GM18519 (cell line): ENCODE data around the gene F2RL3.
"Not testable (repeated sequence)": the region's sequence is repeated elsewhere in the genome, so short reads cannot be mapped to it uniquely, and the experiment has no call there.

Experiments used
- ATAC-seq: cut with Tn5 transposase; IDR thresholded peaks from one replicate; pipeline ENCODE4 v1.9.1; 2021; ENCODE audit warnings: mild to moderate bottlenecking, moderate library complexity; ENCODE audit not compliant: unreplicated experiment, low FRiP score

The F2RL3 gene

DNA sequence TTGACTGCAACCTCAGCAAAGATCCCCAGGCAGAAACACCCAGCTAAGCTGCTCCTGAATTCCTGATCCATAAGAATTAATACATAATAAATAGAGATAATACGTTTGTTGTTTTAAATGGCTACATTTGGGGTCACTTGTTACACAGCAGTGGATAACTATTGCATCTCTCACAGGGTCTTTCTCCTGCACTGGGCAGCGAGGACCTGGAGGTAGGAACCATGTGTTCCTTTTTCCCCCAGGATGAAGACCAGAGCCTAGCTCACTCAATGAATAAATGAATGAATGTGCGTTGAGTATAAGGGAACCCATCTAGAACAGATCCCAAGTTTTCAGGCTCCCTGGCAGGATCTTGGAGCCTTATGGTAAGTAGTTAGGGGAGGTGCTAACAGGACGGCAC lies 30.7 kb downstream of the F2RL3 start:
- no peak for ATAC-seq

DNA sequence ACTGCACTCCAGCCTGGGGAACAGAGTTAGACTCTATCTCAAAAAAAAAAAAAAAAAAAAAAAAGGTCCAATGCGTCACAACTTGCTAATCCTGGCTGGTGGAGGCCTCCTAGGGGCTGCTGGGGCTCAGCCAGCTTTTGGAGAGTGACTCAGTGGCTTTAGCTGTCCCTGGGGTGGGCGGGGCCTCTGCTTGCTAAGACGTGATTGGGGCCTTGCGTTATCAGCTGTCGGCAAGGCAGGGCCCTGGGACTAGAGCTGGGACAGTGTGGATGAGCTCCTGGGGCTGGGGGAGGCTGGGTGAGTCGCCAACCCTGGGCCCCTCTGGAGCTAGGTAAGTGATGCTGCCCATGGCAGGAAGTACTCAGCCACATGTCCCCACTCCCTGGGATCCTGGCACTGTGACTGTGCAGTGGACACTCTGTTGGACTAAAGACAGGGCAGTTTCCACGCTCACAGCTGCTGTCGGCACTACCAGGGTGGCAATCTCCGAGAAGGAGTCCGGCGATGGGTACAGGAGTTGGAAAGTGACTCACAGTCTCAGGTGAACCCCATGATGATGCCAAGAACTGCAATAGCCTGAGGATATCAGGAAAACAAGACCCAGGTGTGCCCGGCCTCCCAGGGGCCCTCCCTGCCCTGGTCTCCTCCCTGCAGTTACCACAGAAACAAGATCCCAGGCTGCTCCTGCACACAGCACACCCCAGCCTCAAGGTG lies 32.2 kb downstream of the F2RL3 start:
- no peak for ATAC-seq

DNA sequence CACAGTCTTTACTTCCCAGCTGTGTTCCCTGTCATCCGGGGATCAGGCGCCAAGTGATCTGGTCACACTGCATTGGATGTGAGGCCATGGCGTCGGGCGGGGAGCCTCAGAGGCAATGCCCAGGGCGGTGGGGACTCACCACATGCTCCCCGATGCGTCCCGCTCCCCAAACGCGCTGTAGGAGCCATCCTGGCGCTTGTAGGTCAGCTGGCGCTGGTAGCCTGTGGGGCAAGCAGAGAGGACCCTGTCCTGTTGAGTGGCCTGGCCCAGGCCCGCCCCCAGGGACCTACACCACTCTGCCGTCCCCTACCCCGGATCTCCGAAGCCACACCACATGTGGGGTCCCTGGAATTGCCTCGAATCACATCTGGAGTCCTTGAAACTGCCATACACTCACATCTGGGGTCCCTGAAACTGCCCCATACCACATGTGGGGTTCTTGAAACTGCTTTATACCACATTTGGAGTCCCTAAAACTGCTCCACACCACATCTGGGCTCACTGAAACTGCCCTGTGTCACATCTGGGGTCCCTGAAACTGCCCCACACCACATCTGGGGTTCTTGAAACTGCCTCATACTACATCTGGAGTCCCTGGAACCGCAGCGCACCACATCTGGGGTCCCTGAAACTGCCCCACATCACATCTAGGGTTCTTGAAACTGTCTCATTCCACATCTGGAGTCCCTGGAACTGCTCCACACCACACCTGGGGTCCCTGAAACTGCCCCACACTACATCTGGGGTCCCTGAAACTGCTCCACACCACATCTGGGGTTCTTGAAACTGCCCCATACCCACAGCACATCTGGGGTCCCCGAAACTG lies 33.2 kb downstream of the F2RL3 start:
- no peak for ATAC-seq

DNA sequence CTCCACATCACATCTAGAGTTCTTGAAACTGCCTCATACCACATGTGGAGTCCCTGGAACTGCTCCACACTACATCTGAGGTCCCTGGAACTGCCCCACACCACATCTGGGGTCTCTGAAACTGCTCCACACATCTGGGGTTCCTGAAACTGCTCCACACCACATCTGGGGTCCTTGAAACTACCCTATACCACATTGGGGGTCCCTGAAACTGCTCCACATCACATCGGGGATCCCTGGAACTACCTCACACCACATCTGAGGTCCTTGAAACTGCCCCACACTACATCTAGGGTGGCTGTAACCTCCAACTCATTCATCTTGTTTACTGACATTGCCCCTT lies 33.8 kb downstream of the F2RL3 start:
- ATAC-seq: no peak

DNA sequence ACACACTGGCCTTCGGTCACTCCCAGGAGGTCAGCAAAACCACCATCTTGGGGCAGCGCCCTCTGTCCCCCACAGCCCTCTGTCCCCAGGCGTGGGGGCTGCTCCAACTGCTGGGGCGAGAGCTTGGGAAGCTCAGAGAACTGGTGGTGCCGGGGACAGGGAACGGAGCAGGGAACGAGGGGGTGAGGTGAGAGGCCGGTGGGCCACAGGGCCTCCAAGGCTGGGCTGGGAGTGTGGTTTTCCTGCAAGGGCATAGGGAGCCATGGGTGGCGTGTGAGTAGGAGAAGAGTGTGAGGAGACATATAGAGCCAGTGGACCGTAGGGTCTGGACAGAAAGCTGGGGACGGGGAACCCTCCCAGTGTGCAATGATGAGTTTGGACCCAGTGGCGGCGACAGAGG lies 34.1 kb downstream of the F2RL3 start:
- no peak for ATAC-seq

DNA sequence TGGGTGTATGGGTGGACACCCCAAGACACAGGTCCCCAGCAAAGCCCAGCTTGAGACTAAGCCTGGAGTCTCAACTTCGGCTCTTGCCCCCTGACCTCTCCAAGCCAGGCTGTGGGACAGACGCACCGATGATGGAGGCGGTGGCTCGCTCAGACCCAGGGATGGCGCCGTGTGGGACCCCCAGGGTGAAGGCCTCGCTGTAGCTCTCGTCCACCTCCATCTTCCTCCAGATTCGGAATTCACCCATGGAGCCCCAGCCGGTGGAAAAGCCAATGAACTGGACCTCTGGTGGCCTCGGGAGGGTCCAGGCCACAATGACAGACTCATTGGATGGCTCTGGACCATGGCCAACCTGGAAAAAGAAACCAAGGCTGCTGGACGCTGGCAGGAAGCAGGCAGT lies 39.1 kb downstream of the F2RL3 start:
- ATAC-seq: no peak

DNA sequence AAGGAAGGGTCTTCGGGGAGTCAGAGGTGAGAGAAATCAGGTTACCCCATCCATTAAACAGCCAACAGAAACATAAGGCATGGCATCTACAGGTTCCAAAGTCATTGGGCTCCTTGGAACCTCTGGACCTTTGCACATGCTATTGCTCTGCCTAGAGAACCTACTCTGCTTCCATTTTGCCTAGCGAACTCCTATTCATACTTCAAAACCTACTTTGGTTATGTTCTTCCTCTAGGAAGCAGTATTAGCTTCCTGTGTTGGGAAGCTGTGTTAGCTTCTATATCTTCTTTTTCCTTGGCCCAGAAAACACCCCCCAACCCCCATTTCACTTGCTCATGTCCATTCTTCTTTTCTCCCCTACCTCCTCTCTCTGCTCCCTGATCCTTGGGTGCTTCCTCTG lies 39.6 kb downstream of the F2RL3 start:
- no peak for ATAC-seq

DNA sequence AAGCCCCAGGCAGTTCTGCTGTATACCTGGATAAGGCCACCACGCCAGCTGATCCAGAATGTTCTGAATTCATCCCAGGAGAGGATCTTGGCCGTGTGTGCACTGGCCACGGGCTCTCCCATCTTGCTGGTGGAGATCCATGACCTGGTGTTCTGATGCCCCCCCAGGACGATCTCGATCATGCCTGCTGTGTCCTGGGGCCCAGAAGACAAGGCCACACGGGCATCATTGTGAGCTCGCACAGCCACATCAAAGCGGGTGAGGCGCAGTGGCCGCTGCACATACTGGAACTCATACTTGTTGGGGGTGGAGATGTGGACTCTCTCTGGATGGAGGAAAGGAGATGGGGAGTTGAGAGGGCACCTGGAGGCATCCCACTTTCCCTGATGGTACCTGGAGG lies 40.1 kb downstream of the F2RL3 start:
- no peak for ATAC-seq

DNA sequence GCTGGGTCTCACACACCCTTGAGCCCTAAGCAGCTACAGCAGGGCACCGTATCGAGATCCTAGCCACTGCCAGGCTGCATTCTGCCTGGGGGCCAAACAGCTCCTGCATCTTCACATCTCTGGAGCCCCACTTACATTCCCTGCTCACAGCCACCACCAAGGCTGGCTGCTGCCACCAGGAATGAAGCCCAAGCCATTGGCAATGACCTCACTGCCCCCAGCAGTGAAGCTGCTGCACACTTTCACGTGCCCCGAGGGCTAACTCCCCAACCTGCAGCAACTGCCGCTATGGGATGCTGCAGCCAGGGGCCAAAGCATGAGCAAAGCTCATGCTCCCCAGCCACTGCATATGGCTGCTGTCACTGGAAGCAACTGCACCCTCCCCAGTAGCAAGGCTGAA lies 42.0 kb downstream of the F2RL3 start:
- no peak for ATAC-seq

DNA sequence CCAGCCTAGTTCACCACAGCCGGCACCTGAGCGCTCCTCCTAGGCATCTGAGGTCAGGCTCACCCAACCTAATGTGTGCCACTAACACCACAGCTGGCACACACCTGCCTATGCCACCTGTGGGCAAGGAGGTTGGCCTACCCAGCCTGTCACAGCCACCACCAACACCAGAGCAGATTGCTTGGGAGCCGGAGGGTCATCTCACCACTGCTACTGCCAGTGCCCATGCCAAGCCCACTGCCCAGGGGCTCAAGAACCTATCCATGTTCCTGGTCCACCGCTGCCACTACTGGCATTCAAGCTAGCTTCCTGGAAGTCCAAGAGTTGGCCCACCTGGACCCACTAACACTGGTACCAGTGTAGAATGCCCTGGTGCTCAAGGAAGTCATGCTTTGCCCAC lies 42.5 kb downstream of the F2RL3 start:
- ATAC-seq: no peak

DNA sequence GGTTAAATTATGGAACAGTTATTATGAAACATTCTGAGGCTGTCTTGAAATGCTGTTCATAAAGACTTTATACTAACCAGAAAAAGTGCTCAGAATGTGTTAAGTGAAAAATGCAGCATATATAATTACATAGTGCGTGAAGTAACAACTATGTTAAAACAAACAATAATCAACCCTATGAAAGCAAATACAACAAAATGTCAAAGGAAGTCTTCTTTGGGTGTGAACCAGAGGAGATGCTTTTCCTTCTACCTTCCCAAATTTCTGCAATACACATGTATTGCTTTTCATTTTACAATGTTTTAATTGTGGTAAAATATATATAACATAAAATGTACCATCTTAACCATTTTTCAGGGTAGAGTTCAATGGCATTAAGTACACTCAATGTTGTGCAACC lies 45.7 kb downstream of the F2RL3 start:
- no peak for ATAC-seq

DNA sequence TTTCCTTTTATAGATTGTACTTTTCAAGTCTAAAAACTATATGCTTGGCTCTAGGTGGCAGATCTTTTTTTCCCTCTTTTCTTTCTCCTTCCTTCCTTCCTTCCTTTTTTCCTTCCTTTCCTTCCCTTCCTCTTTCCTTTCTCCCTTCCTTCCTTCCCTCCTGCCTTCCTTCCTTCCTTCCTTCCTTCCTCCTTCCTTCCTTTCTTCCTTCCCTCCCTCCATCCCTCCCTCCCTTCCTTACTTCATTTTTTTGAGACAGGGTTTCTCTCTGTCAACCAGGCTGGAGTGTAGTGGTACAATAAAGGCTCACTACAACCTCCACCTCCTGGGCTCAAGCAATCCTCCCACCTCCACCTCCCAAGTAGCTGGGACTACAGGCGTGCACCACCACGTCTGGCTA lies 48.1 kb downstream of the F2RL3 start:
- ATAC-seq: no peak

DNA sequence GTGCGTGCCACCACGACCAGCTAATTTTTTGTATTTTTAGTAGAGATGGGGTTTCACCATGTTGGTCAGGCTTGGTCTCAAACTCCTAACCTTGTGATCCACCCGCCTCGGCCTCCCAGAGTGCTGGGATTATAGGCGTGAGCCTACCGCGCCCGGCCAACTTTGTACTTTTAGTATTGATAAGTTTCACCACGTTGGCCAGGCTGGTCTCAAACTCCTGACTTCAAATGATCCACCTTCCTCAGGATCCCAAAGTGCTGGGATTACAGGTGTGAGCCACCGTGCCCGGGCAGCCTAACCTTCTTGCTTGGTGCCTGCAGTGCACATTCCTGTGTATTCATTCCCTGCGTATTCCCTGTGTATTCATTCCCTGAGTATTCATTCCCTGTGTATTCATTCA lies 49.0 kb downstream of the F2RL3 start:
- ATAC-seq: not testable (repeated sequence)

DNA sequence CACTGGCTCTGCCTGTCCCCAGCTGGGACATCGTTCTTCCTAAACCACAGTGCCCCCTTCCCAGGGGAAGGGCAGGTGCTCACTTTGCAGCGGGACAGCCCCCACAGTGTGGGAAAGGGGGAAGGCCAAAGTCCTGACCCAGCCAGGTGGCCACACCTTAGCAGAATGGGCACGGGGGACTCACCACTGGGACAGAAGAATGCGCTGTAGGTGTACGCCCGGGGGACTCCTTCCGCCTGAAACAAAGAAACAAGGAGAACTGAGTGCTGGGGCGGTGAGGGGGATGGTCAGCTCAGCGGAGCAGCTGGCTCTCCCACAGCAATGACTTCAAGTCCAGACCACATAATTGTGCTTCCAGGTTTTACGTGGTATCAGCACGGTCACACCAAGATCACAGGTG lies 49.4 kb downstream of the F2RL3 start:
- ATAC-seq: no peak

DNA sequence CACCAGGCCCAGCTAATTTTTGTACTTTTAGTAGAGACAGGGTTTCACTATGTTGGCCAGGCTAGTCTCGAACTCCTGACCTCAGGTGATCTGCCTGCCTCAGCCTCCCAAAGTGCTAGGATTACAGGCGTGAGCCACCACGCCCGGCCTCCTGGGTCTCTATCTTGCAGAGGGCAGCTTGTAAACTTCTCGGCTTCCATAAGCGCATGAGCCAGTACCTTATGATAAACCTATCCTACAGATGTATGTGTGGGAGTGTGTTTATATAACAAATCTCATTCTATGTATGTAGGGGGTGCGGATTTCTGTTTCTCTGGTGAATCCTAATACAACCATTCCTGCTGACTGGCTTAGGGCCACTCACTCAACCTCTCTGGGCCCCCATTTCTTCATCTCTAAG lies 51.3 kb downstream of the F2RL3 start:
- ATAC-seq: not testable (repeated sequence)

DNA sequence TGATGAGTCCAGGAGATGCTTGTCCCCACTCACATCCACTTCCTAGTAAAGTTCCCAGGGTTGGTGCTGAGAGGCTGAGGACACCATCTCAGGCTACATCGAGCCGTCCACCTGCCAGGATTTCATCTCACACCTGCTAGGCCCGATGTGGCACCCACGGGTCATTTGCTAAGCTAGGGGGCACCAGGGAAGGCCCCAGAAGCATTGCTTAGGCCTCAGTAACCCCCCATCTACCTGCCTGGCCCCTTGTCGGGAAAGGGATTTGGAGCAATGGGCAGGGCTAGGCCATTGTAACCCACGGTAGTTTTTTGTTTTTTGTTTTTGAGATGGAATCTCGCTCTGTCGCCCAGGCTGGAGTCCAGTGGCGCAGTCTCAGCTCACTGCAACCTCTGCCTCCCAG lies 51.8 kb downstream of the F2RL3 start:
- no peak for ATAC-seq
